Stimulated activated CD4-positive, alpha-beta T cell treated with anti-CD3 and anti-CD28 coated beads, Interleukin-12 subunit alpha, Interleukin-12 subunit beta, amount 100 ng/mL, for 4 hours (primary cell): ENCODE data around the gene RPS18.
"Not testable (repeated sequence)": the region's sequence is repeated elsewhere in the genome, so short reads cannot be mapped to it uniquely, and the experiment has no call there.

Source experiments
- DNase-seq: peaks from one replicate; pipeline ENCODE4 v3.0.0-alpha.2; 2020

Gene RPS18

DNA sequence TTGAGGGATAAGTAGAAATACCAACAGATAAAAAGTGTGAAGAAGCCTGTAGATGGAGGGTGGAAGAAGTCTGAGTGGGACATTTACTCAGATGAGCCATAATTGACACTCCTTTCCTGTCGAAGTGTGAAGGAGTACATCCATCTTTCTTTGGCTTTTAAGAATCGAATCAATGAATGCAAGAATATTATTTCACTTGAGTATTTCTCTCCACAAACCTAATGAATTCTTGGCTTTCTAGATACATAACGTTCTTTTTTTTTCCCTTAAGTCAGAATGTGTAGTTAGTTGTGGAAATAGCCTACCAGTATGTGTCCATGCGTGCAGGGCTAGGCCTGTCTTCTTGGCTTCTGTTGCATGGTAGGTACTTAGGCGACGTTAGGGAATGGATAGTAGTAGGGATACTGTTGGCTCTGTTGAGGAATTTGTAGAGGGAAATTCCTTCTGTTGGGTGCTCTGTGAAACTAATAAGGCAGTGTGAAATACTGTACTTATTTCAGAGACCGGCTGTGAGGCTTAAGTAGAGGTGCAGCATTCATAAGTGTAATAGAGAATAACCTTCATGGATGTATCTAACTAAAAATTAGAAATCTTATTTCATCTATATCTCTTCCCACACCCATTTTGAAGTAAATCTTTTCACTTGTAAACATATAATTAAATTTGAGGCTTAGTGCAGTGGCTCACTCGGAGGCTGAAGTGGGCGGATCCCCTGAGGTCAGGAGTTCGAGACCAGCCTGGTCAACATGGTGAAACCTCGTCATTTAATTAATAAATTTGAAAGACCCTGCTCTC lies 1.5 kb downstream of the RPS18 start:
- DNase-seq: no peak

DNA sequence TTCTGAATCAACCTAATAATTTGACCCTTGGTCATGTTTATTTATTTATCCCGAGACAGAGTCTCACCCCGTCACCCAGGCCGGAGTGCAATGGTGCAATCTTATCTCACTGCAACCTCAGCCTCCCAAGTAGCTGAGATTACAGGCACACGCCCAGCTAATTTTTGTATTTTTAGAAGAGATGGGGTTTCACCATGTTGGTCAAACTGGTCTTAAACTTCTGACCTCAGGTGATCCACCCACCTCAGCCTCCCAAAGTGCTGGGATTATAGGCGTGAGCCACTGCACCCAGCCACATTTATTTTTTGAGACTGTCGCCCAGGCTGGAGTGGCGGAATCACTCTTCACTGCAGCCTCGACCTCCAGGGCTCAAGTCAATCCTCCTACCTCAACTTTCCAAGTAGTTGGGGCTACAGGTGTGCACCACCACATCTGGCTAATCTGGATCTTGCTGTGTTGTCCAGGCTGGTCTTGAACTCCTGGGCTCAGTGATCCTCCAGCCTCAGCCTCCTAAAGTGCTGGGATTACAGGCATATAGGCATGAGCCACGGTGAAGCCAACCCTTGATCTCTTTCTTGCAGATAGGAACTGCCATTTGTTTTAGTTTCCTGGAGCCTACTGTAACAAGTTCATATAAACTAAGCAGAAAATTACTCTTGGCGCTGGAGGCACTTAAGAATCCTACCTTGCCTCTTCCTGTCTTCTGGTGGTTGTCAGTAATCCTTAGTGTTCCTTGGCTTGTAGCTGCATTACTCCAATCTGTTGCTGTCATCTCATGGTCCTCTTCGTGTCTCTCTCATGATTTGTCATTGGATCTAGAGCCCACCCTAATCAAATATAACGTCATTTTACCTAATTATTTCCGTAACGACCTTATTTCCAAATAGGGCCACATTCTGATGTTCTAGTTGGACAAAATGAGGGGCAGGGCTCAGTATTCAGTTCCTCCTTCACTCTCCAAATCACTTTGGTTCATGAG lies 2.3 kb downstream of the RPS18 start:
- no peak for DNase-seq

DNA sequence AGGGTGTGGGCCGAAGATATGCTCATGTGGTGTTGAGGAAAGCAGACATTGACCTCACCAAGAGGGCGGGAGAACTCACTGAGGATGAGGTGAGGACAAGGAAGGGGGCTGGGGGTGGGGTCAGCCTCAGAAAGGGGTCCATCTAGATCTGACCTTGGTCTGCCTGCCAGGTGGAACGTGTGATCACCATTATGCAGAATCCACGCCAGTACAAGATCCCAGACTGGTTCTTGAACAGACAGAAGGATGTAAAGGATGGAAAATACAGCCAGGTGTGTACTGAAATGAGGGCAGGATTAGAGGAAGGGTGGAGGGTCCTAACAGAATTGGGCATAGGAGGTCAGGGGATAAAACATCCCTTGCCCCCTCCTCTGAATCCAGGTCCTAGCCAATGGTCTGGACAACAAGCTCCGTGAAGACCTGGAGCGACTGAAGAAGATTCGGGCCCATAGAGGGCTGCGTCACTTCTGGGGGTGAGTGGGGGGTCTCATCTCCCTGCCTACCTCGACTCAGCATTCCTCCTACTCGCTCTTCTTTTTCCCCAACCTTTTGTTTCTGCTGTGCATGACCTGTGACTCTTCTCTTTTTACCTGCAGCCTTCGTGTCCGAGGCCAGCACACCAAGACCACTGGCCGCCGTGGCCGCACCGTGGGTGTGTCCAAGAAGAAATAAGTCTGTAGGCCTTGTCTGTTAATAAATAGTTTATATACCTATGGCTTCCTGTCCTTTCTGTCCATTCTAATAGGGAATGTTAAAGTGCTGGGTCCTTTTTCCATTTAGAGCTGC lies 4.1 kb downstream of the RPS18 start:
- not testable (repeated sequence) for DNase-seq

DNA sequence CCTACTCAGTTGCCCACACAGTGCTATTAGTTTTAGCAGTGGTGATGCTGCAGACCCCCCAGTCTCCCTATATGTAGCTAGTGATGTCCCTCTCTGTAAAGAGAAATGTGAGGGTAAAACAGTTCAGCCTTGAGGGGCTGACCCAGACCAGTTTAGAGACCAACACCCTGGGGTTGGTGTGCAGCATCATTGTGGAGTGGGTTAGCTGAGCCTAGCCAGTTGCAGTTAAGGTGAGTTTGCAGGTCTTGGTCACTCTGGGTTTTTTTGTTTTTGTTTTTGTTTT lies 4.6 kb downstream of the RPS18 start:
- no peak for DNase-seq

DNA sequence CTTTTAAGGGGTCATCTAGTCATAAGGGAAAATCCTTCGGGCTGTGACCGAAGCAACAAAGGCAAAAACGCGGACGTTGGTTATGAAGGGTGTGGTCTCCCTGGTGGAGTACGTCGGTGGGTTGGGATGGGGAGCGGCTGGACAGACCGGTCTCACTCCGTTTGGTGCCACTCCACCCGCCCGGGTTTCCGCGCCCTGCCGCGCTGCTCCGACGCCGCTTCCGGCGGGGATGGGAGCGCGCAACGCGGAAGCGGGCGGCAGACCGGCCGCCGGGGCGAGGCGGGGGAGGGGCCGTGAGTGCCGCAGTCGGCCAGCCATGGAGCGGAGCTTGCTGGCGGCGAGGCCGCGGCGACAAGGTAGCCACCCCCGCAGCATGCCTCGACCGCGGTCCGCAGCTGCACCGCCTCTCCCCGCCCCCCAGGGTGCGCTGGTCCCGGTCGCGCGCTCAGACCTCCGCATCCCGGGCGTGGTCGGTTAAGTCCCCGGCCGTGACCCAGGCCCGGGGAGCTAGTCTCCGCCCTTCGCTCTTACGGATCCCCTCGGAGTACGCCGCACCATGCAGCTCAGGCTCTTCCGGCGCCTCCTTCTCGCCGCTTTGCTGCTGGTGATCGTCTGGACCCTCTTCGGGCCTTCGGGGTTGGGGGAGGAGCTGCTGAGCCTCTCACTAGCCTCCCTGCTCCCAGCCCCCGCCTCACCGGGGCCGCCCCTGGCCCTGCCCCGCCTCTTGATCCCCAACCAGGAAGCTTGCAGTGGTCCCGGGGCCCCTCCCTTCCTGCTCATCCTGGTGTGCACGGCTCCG lies 5.2 kb downstream of the RPS18 start, which contains the start of gene B3GALT4:
Gene B3GALT4, plus strand, starts transcription at position 260 of the 799 bp plus-strand sequence. Its CDS starts 297 bp downstream, at position 557.
- peak; percentile 74 for DNase-seq

DNA sequence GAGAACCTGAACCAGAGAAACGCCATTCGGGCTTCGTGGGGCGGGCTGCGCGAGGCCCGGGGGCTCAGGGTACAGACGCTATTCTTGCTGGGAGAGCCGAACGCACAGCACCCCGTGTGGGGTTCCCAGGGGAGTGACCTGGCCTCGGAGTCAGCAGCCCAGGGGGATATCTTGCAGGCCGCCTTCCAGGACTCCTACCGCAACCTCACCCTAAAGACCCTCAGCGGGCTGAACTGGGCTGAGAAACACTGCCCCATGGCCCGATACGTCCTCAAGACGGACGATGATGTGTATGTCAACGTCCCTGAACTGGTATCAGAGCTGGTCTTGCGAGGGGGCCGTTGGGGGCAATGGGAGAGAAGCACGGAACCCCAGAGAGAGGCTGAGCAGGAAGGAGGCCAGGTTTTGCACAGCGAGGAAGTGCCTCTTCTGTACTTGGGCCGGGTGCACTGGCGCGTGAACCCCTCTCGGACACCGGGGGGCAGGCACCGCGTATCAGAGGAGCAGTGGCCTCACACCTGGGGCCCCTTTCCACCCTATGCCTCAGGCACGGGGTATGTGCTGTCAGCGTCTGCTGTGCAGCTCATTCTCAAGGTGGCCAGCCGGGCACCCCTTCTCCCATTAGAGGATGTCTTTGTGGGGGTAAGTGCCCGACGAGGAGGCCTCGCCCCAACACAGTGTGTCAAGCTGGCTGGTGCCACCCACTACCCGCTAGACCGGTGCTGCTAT lies 6.0 kb downstream of the RPS18 start:
- no peak for DNase-seq

DNA sequence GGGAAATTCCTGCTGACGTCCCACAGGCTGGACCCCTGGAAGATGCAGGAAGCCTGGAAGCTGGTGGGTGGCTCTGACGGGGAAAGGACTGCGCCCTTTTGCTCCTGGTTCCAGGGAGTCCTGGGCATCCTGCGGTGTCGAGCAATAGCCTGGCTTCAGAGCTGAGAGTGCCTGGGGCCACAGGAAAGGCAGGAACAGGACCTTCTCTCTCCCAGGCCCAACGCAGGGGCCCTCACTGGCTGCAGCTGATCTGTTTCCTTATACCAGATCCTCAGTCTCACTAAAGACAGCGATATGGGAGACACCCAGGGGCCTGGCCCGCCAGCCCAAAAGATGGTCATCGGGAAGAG lies 6.5 kb downstream of the RPS18 start:
- no peak for DNase-seq

DNA sequence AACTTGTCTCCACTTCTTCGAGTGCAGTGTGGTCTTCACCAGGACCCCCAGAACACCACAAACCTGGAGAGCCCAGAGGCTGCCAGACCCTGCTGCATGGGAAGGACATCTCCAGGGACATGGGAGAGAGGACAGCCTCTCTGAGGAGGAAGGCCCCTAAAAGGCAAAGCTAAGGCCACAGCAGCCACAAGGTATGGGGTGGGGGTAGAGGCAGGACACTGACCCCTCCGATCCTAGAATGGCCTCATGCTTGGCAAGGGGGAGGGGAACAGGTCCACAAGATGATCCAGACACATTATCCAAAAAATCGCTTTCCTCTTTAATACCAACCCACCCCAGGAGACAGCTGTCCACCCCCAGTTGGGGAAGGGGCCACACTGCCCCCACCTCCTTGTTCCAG lies 6.9 kb downstream of the RPS18 start:
- no peak for DNase-seq

DNA sequence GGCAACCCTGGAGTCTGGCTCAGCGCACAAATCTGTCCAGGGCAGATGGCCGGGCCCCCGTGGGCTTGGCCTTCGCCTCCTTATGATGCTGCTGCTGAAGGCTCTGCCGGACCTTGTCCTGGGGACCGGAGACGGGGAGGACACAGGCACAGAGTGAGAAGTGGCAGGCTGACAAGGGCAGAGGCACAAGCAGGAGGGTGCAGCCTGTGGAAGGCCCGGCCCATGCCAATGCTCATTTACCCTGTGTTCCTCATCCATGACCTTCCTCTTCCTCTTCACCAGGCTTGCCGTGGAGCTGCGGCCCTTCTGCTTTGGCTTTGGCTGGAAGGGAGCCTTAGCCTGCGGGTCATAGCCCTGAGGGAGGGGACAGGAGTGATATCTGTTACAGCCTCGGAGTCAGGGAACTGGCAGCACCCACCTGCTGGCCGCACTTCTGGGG lies 7.4 kb downstream of the RPS18 start:
- no peak for DNase-seq

DNA sequence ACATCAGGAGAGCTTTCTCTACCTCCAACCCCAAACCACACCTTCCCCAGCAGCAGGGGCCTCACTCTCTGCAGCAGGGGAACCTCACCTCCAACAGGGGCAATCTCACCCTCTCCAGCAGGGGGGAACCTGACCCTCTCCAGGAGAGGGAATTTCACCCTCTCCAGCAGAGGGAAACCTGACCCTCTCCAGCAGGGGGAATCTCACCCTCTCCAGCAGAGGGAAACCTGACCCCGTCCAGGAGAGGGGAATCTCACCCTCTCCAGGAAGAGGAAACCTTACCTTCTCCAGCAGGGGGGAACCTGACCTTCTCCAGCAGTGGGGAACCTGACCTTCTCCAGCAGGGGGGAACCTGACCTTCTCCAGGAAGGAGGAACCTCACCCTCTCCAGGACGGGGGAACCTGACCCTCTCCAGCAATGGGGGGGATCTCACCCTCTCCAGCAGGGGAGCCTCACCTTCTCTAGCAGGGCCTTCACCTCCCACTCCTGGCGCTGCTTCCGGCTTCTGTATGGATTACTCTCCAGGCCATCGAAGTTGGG lies 8.2 kb downstream of the RPS18 start:
- no peak for DNase-seq

DNA sequence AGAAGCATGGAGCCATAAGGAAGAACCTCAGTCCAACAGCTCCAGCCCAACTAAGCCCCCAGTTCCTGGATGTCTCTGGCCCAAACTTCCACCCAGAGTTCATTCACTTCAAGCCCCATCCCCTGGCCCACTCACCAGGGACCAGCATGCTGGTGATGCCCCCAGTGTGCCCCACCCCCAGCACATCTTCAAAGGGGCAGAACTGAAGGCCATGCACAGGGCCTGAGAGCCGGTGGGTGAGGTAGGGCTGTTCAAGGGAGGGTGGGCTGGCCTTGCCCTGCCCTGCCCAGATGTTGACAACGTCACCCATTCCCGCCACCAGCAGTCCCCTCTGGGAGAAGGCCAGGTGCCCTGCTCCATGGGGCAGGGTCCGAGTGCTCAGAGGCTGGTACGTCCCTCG lies 8.7 kb downstream of the RPS18 start:
- DNase-seq: no peak

DNA sequence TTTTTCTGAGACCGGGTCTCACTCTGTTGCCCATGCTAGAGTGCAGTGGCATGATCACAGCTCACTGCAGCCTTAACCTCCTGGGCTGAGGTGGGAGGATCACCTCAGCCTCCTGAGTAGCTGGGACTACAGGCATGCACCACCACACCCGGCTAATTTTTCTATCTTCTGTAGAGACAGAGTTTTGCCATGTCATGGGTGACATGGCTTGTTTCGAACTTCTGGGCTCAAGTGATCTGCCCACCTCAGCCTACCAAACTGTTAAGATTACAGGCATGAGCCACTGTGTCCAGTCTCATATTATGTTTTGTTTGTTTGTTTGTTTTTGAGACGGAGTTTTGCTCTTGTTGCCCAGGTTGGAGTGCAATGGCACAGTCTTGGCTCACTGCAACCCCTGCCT lies 13.3 kb downstream of the RPS18 start:
- DNase-seq: not testable (repeated sequence)

DNA sequence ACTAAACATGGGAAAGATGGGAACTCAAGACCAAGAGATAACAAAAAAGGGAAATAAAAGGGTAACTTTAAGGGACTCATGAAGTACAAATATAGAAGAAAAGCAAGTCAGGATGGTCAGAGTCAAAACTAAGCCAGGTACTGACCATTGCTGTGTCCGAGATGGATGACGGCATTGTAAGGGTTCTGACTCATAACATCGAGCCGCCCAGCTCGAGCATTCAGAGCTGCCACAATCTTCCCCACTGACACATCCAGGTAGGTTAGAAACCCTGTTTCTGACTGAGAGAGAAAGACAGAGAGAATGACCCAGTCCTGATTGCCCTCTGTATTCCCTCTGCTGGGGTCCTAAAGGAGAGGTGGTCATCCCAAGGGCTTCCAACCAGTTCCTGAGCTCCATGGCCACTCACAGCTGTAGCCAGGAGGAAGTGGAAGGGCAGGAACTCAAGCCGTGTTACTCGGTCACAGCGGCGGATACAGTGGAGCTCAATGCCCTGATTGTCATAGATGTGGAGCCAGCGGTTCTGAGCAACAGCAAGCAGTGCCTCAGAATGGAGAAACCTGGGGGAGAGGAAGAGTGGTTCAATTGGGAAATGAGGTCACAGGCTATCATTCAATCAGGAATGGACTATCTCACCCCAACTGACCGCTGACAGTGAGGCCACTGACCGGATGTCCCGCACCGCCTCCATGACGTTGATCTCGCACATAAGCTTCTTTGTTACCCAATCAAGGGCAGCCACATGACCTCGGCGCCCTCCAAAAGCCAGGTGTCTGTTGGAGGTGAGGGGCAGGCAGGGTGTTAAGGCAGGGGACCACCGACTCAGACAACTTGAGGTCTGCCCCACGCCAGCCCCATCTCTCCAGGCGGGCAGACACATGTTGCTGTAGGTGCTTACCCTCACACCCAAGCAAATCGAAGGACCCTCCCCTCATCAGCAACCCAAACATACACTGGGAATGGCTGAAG lies 15.4 kb downstream of the RPS18 start:
- no peak for DNase-seq

DNA sequence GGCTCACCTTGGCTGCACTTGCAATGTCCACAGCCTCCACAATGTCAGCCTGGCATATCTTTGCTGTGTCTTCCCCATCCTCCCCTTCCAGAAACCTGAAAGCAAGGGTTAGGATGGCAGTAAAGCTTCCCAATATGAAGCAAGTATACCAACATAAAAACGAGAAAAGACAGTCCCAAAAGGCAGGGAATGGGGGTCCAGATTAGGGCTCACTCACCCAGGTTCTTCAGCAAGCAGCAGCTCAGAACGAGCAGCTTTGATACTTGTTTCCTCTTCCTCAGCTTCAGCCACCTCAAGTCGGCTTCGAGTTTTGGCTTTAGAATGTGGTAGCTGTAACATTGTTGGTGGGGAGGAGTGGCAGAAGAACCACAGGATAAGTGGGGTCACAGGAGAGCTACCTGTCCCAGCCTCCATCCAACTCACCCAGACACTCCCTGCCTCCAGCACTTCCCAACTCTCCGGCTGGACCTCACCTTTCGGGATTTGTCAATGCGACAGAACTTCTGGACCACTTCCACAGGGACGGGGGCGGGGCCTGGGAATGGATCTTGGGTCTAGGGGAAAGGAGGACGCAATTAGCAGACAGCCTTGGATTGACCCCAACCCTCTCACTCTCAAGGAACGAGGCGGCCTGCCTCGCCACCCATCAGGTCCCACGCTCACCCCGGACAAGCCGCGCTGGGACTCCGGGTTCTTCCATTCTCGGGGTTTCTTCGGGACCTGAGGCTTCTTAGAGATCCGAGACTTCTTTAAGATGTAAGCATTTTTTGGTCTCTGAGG lies 16.5 kb downstream of the RPS18 start:
- DNase-seq: no peak

DNA sequence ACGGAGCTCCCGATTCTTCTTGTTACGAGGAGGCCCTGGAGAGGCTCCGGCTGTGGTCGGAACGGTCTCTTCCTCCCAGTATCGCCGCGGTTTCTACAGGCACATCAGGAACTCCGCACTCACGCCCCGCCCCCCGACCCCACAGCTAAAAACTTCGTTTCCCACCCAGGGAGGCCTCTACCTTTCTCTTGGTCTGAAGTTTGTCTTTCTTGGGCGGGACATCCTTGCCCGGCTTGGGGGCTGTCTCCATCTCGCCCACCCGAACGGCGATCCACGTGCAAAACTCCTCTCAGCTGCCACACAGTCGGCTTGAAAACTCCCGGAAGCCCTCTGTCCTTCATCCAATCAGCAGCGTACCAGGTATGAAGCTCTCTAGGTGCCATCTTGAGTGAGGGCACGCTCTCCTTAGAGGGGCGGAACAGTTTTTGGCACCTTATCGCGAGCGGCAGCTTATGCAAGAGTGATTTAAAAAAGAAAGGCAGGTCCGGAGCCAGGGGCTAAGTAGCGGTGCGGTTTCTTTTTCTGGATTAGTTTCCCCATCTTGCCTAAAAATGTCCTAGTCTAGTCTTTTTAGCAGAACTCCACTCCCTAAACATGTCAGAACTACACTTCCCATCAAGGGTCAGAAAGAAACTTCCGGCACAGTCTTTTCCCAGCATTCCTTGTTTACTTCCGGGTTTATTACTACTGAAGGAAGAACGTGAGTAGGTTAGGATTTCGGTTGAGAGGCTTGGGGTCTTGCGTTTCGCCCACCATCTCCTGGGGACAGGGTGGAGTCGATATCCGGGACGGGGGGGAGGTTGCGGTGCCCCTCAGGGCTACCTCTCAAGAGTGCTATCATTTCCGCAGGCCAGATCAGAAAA lies 17.3 kb downstream of the RPS18 start, which contains the start of the genes PFDN6 and WDR46:
Gene PFDN6, plus strand, starts transcription at position 681 of the 863 bp plus-strand sequence. CDS start 256 bp downstream, outside the sequence.
Gene WDR46, minus strand, starts transcription at position 319 of the 863 bp plus-strand sequence. Its CDS starts 69 bp downstream, at position 250.
- peak; percentile 65 for DNase-seq

DNA sequence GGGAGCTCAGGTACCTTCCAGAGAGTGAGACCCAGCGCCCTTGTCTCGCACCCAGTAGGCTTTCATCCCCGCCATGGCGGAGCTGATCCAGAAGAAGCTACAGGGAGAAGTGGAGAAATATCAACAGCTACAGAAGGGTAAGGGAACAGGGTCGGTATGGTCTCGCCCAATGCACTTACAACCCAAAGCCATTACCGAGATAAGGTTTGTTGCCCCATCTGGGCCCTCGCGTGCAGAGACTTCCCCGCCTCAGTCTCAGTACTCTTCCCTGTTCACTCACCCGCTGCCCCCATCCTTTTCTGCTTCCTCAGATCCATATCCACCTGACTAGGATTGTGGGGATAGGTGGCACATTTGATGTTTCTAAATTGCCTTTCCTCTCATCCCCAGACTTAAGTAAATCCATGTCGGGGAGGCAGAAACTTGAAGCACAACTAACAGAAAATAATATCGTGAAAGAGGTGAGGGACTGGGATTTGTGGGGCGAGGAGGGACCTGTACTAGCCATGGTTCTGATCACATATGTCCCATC lies 18.0 kb downstream of the RPS18 start:
- DNase-seq: no peak

DNA sequence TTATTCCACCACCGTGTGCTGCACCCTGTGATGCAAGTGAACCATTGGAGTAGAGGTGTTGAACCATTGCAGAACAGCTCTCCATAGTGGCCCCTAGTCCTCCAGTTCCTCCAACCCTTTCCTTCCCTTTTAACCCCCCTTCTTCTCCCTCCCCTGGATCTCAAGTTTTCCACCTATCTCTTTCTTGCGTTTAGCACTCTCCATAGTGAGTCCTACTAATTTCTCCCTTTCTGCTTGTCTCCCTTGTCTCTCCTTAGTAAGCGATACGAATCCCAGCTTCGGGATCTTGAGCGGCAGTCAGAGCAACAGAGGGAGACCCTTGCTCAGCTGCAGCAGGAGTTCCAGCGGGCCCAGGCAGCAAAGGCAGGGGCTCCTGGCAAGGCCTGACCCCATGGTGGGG lies 18.6 kb downstream of the RPS18 start:
- DNase-seq: no peak
